ENCODE results near the gene PRKCZ. TPM values are rescaled to one million over a fixed set of nuclear protein-coding genes. Genes with fewer than 3 reads are reported as not detected.
A peak's percentile ranks its signal among the peaks of the same experiment; 100 is the strongest.

The PRKCZ gene
- total RNA-seq, 1 donor from 2014 or later, result 1.3 TPM

GRCh38 chr1:2194898-2195673 lies 144.9 kb downstream of the PRKCZ start:
- Histone ChIP-seq H3K4me3 (peak overlapping the region; percentile 58 to 85), H3K4me1 (peaks cover 31 to 57% of the 10 kb centered on the region in 2 donors), H3K36me3 (no peaks in the 10 kb centered on the region), H3K27ac (peak overlapping the region; percentile 94 to 97), H3K9me3 (no peaks in the 10 kb centered on the region), H3K27me3 (no peaks in the 10 kb centered on the region)
- DNase-seq (ENCODE audit: low spot score in 2 of 2), result peak; percentile 70 to 95
- TF ChIP-seq CTCF (IDR thresholded peaks at IDR 0.05), result peak; percentile 97 to 100 (median 98)
- intact Hi-C loops (cut with DNase I), result loop anchor here (1.0 to 5.0 kb wide), 5 partner anchors 117 to 392 kb away; partner anchors contain the start of genes MORN1, PANK4, PRXL2B and RER1

- DNase-seq (ENCODE audit: low spot score in 2 of 2), result no peak
- intact Hi-C loops (cut with DNase I), result loop anchor here (1.0 to 5.0 kb wide), 3 partner anchors 117 to 195 kb away; partner anchors contain the start of genes MORN1 and RER1
- H3K4me1 ChIP-seq, result peaks cover 25 to 57% of the 10 kb centered on the region in 2 donors
These were observed 145.6 kb downstream of the PRKCZ start for GRCh38 chr1:2195785-2196184.

GRCh38 chr1:2196901-2197638 lies 146.9 kb downstream of the PRKCZ start:
- intact Hi-C loops (cut with DNase I), result loop anchor here (5.0 kb wide), 1 partner anchor 115 kb away; no protein-coding TSS in a partner anchor
- Histone ChIP-seq H3K27ac (peak overlapping the region; percentile 90), H3K4me1 (peaks cover 17 to 46% of the 10 kb centered on the region in 2 donors), H3K36me3 (no peaks in the 10 kb centered on the region), H3K4me3 (no peak overlapping the region), H3K27me3 (no peaks in the 10 kb centered on the region), H3K9me3 (no peaks in the 10 kb centered on the region)
- no peak for TF ChIP-seq CTCF (IDR thresholded peaks at IDR 0.05)
- no peak for DNase-seq (ENCODE audit: low spot score in 2 of 2)

More at GRCh38 chr1:2195785-2196184, 145.6 kb downstream of the PRKCZ start:
- Histone ChIP-seq H3K9me3 (no peaks in the 10 kb centered on the region), H3K27me3 (no peaks in the 10 kb centered on the region), H3K36me3 (no peaks in the 10 kb centered on the region), H3K4me3 (peak overlapping the region in 1 of 2 donors; percentile 85), H3K27ac (peak overlapping the region; percentile 94 to 97)
- TF ChIP-seq CTCF (IDR thresholded peaks at IDR 0.05), result no peak

GRCh38 chr1:2197707-2198165 lies 147.5 kb downstream of the PRKCZ start:
- intact Hi-C loops (cut with DNase I), result loop anchor here (2.0 to 5.0 kb wide), 3 partner anchors 37 to 349 kb away; no protein-coding TSS in a partner anchor
- TF ChIP-seq CTCF (IDR thresholded peaks at IDR 0.05), result no peak
- no peak for DNase-seq (ENCODE audit: low spot score in 2 of 2)
- Histone ChIP-seq H3K9me3 (no peaks in the 10 kb centered on the region), H3K4me3 (no peak overlapping the region), H3K4me1 (peaks cover 15 to 40% of the 10 kb centered on the region in 2 donors), H3K27ac (peak overlapping the region; percentile 90), H3K27me3 (no peaks in the 10 kb centered on the region), H3K36me3 (no peaks in the 10 kb centered on the region)

- no peak for DNase-seq (ENCODE audit: low spot score in 2 of 2)
- Histone ChIP-seq H3K36me3 (no peaks in the 10 kb centered on the region), H3K27ac (peak overlapping the region; percentile 90), H3K27me3 (no peaks in the 10 kb centered on the region), H3K4me3 (peak overlapping the region in 1 of 2 donors; percentile 60), H3K4me1 (peaks cover 13 to 32% of the 10 kb centered on the region in 2 donors), H3K9me3 (no peaks in the 10 kb centered on the region)
- no peak for TF ChIP-seq CTCF (IDR thresholded peaks at IDR 0.05)
- intact Hi-C loops (cut with DNase I), result loop anchor here (2.0 to 5.0 kb wide), 3 partner anchors 36 to 348 kb away; no protein-coding TSS in a partner anchor
These were observed 148.4 kb downstream of the PRKCZ start for GRCh38 chr1:2198571-2198970.

Data from ascending aorta (tissue), 2 donors.